Liver (tissue), 2 donors: ENCODE measurements around the gene EXOSC2.

Source experiments
- JUND ChIP-seq, 2 donors: IDR thresholded peaks; 2 replicates each; pipeline ENCODE4 v1.6.1; 2016; ENCODE audit warnings: antibody characterized with exemption in 2 of 2
- RAD21 ChIP-seq, 2 donors: IDR thresholded peaks; 2 replicates each; pipeline ENCODE4 v1.6.1; 2016; ENCODE audit warnings: antibody characterized with exemption in 2 of 2, mild to moderate bottlenecking in 2 of 2
- donor health status: healthy.

DNA sequence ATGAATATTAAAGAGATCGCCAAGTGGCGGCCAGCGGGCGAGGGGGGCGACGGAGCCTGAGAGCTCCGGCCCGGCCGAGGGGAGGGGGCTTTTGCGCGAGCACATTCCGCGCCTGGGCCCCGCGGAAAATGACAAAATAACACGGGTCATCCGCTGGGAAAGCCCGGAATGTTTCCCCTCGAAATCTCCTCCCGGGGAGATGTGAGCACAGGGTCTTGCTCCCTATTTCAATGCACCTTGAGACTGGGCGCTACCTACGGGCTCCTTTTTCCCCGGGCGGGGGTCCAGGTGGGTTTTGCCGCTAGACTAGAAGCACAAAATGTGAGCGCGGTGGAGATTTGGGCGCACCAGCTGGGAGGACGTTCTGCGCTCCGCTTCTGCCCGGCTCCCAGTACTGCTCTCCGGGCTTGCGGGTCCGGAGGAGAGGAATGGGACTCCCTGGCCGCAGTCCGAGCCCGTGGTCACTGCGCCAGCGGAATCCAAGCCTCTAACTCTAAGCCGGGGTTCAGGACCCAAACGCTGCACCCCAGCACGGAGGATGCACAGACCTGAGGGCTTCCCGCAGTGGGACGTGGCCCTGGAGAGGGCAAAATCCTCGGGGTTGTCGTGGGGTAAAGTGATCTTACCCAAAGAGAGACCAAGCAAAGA, 32.0 kb upstream of the EXOSC2 start:
- TF ChIP-seq JUND (IDR thresholded peaks at IDR 0.05) (no peak), RAD21 (IDR thresholded peaks at IDR 0.05) (no peak)
